ENCODE results near the gene CMTM6. TPM values are rescaled to one million over a fixed set of nuclear protein-coding genes. Genes with fewer than 3 reads are reported as not detected.

Gene CMTM6
- polyA plus RNA-seq (2012; rRNA removed), result 29.8 and 37.8 TPM in 2 replicates
- polyA plus RNA-seq (2012; cell fraction: cytosol; rRNA removed), result 54.7 and 70.8 TPM in 2 replicates
- polyA plus RNA-seq (2012; cell fraction: nucleus; rRNA removed), result 5.2 and 13.8 TPM in 2 replicates

GRCh38 chr3:32502118-32502945 is at the start of gene CMTM6:
CMTM6 (minus strand) TSS chr3:32502852; CDS start chr3:32502745, 107 bp downstream.
- ChIA-PET CTCF (interaction anchor here (0.9 to 2.9 kb wide), 6 partner anchors 8 to 206 kb away, joined by 3 to 10 read pairs (median 4); no protein-coding TSS in a partner anchor), POLR2A (no interaction called here)
- Histone ChIP-seq H3K4me2 (peak within 1 kb of the TSS; percentile 86), H3K4me3 (ENCODE audit: low read depth in 2 of 2, low read length in 1 of 2) (peak within 1 kb of the TSS; percentile 80 to 94), H3K27ac (ENCODE audit: low read depth in 2 of 2, low read length in 1 of 2) (peak within 1 kb of the TSS; percentile 90 to 94), H3K4me1 (ENCODE audit: control insufficient read depth in 1 of 2, insufficient read depth in 2 of 2, low read depth in 1 of 2, low read length in 1 of 2) (peaks cover 0 to 10% of the 10 kb centered on the region in 2 experiments; a peak in 3 of 4 replicates), H3F3A (replicated peaks; ENCODE audit: insufficient read depth) (peaks cover 13% of the 10 kb centered on the region), H3K9me3 (no peaks in the 10 kb centered on the region), H3K9me2 (no peaks in the 10 kb centered on the region), H4K20me1 (ENCODE audit: insufficient read depth) (peaks cover 28% of the 10 kb centered on the region), H3K27me3 (ENCODE audit: insufficient read depth) (no peaks in the 10 kb centered on the region), H3K9ac (peak within 1 kb of the TSS; percentile 91), H2AFZ (ENCODE audit: low read depth) (peak within 1 kb of the TSS; percentile 97), H3K36me3 (replicated peaks in 1 of 2; ENCODE audit: control insufficient read depth in 1 of 2, insufficient read depth in 2 of 2, low read length in 1 of 2) (peaks cover 6 to 8% of the 10 kb centered on the region in 2 experiments), H3K79me2 (ENCODE audit: insufficient read depth) (peaks cover 50% of the 10 kb centered on the region)
- 1% methylated on average over 24 of the region's 61 CpGs for WGBS (ENCODE audit: low lambda C conversion rate)
- DNase-seq, result peak; percentile 95
- no peak for TF ChIP-seq PBX3 (IDR thresholded peaks at IDR 0.05)
- peak; percentile 67 for TF ChIP-seq GABPA (IDR thresholded peaks at IDR 0.05; ENCODE audit: low read depth)
- TF ChIP-seq EP300 (IDR thresholded peaks at IDR 0.05; ENCODE audit: borderline replicate concordance in 1 of 2, low read depth in 1 of 2, low read length in 1 of 2), result no peak
- TF ChIP-seq EZH2phosphoT487 (IDR thresholded peaks at IDR 0.05; ENCODE audit: borderline replicate concordance, low read depth), result no peak
- peak; percentile 78; the same call in 1 of the 2 replicates for TF ChIP-seq MXI1 (IDR thresholded peaks at IDR 0.05; ENCODE audit: low read depth, low read length)
- TF ChIP-seq FOSL2 (IDR thresholded peaks at IDR 0.05; ENCODE audit: borderline replicate concordance, low read depth), result no peak
- TF ChIP-seq IRF3 (IDR thresholded peaks at IDR 0.05; ENCODE audit: low read depth, low read length), result no peak
- peak; percentile 35; the same call in 1 of the 2 replicates for TF ChIP-seq SIN3A (IDR thresholded peaks at IDR 0.05; ENCODE audit: borderline replicate concordance, low read depth, low read length)
- TF ChIP-seq GATA2 (CRISPR knock-in tag; IDR thresholded peaks at IDR 0.05), result no peak
- no peak; the same call in 1 of the 2 replicates for TF ChIP-seq RCOR1 (IDR thresholded peaks at IDR 0.05; ENCODE audit: low read length)
- peak; percentile 16 for TF ChIP-seq CHD2 (IDR thresholded peaks at IDR 0.05; ENCODE audit: low read length, partially characterized antibody)
- no peak; the same call in none of the 2 replicates for TF ChIP-seq YY1 (IDR thresholded peaks at IDR 0.05; ENCODE audit: low read depth)
- TF ChIP-seq TAF1 (IDR thresholded peaks at IDR 0.05; ENCODE audit: borderline replicate concordance, low read depth, low read length), result peak; percentile 50; the same call in 1 of the 2 replicates
- 0 out of 2 replicates have a peak, but pooled peaks have one; percentile 11 for TF ChIP-seq TCF12 (IDR thresholded peaks at IDR 0.05)
- no peak for TF ChIP-seq FOXJ3 (CRISPR knock-in tag; IDR thresholded peaks at IDR 0.05)
- no peak for TF ChIP-seq MEF2A (IDR thresholded peaks at IDR 0.05; ENCODE audit: borderline replicate concordance, low read depth)
- TF ChIP-seq POLR2AphosphoS5 (IDR thresholded peaks at IDR 0.05; ENCODE audit: low read depth, low read length), result peak; percentile 87
- no peak for TF ChIP-seq CTCF (IDR thresholded peaks at IDR 0.05)
- TF ChIP-seq NRF1 (IDR thresholded peaks at IDR 0.05; ENCODE audit: low read depth, low read length), result no peak
- 0 out of 2 replicates have a peak, but pooled peaks have one; percentile 24 for TF ChIP-seq ZBTB33 (IDR thresholded peaks at IDR 0.05; ENCODE audit: borderline replicate concordance, low read depth)
- TF ChIP-seq USF1 (IDR thresholded peaks at IDR 0.05; ENCODE audit: borderline replicate concordance, low read depth), result no peak
- TF ChIP-seq RFX5 (IDR thresholded peaks at IDR 0.05; ENCODE audit: low read length), result no peak
- TF ChIP-seq SMC3 (IDR thresholded peaks at IDR 0.05; ENCODE audit: low read depth, low read length), result no peak
- TF ChIP-seq ELF1 (IDR thresholded peaks at IDR 0.05), result peak; percentile 64
- no peak for TF ChIP-seq TEAD4 (IDR thresholded peaks at IDR 0.05; ENCODE audit: borderline replicate concordance, insufficient read depth)
- no peak for TF ChIP-seq FOXM1 (IDR thresholded peaks at IDR 0.05; ENCODE audit: low read depth)
